WTC11 (cell line): ENCODE measurements around the gene FAH. TPM values are rescaled to one million over a fixed set of nuclear protein-coding genes. Genes with fewer than 3 reads are reported as not detected.

Source experiments
- ATAC-seq: fragments of 200-7000 bp; cut with Tn5 transposase; 2 replicates; pipeline ENCODE4 v1.10.0; 2021; ENCODE audit warnings: mild to moderate bottlenecking, moderate library complexity
- CTCF ChIA-PET: fragments of 300-600 bp; sonication (Branson Sonifier 250); formaldehyde crosslinking; loops from one replicate; lab custom pipeline; 2021; ENCODE audit warnings: antibody characterized with exemption; lab: Charles Lee
- POLR2A ChIA-PET: fragments of 350-600 bp; sonication (Branson Sonifier 250); formaldehyde crosslinking; loops from one replicate; lab custom pipeline; 2021; ENCODE audit warnings: antibody characterized with exemption; lab: Charles Lee
- DNase-seq: peaks from one replicate; pipeline ENCODE4 v3.0.0; 2021; ENCODE audit warnings: low spot score
- H3K27ac Mint-ChIP-seq: 2 replicates; pipeline ENCODE4 v1.8.0; 2021; ENCODE audit warnings: mixed read lengths
- H3K27me3 Mint-ChIP-seq: 2 replicates; pipeline ENCODE4 v1.8.0; 2021; ENCODE audit warnings: low read depth, mild to moderate bottlenecking, moderate library complexity, mixed read lengths
- H3K36me3 Mint-ChIP-seq: 2 replicates; pipeline ENCODE4 v1.8.0; 2021; ENCODE audit warnings: mixed read lengths
- H3K4me1 Mint-ChIP-seq: 2 replicates; pipeline ENCODE4 v1.8.0; 2022; ENCODE audit warnings: mixed read lengths
- H3K4me3 Mint-ChIP-seq: 2 replicates; pipeline ENCODE4 v1.8.0; 2021; ENCODE audit warnings: mild to moderate bottlenecking, moderate library complexity, mixed read lengths
- H3K9me3 Mint-ChIP-seq: 2 replicates; pipeline ENCODE4 v1.8.0; 2021; ENCODE audit warnings: mixed read lengths
- ELF4 ChIP-seq: sonication (generic); formaldehyde crosslinking; IDR thresholded peaks from 2 replicates; pipeline ENCODE4 v1.8.1; 2022; ENCODE audit warnings: low read depth, mild to moderate bottlenecking, moderate library complexity, missing genetic modification reagents
- FOXJ3 ChIP-seq: sonication (generic); formaldehyde crosslinking; IDR thresholded peaks from 2 replicates; pipeline ENCODE4 v1.9.0; 2021; ENCODE audit warnings: missing genetic modification reagents, mild to moderate bottlenecking, borderline replicate concordance
- FOXK1 ChIP-seq: sonication (generic); formaldehyde crosslinking; IDR thresholded peaks from 2 replicates; pipeline ENCODE4 v1.8.0; 2022; ENCODE audit warnings: mild to moderate bottlenecking, moderate library complexity, missing genetic modification reagents
- GTF2I ChIP-seq: fragments of 250-450 bp; sonication (Bioruptor Pico); conservative IDR thresholded peaks from 2 replicates; pipeline ENCODE4 v1.4.0; 2021; ENCODE audit warnings: mild to moderate bottlenecking
- JUN ChIP-seq: sonication (generic); formaldehyde crosslinking; IDR thresholded peaks from 2 replicates; pipeline ENCODE4 v1.8.0; 2023; ENCODE audit warnings: mild to moderate bottlenecking, missing genetic modification reagents
- MYBL2 ChIP-seq: sonication (generic); formaldehyde crosslinking; IDR thresholded peaks from 2 replicates; pipeline ENCODE4 v1.8.1; 2023; ENCODE audit warnings: mild to moderate bottlenecking, moderate library complexity, missing genetic modification reagents
- NR3C1 ChIP-seq: sonication (generic); formaldehyde crosslinking; conservative IDR thresholded peaks from 2 replicates; pipeline ENCODE4 v1.8.1; 2023; ENCODE audit warnings: low read depth, mild to moderate bottlenecking, missing genetic modification reagents
- RELA ChIP-seq: sonication (generic); formaldehyde crosslinking; IDR thresholded peaks from 2 replicates; pipeline ENCODE4 v1.8.1; 2022; ENCODE audit warnings: missing genetic modification reagents, mild to moderate bottlenecking, borderline replicate concordance
- SOX15 ChIP-seq: fragments of 250-450 bp; sonication (Bioruptor Pico); IDR thresholded peaks from 2 replicates; pipeline ENCODE4 v1.9.0; 2021; ENCODE audit warnings: mild to moderate bottlenecking
- ZBTB21 ChIP-seq: sonication (generic); formaldehyde crosslinking; IDR thresholded peaks from 2 replicates; pipeline ENCODE4 v1.8.1; 2023; ENCODE audit warnings: mild to moderate bottlenecking, missing genetic modification reagents, borderline replicate concordance
- ZNF317 ChIP-seq: sonication (generic); formaldehyde crosslinking; IDR thresholded peaks from 2 replicates; pipeline ENCODE4 v1.8.1; 2023; ENCODE audit warnings: low read depth, mild to moderate bottlenecking, moderate library complexity, missing genetic modification reagents, borderline replicate concordance
- ZNF671 ChIP-seq: fragments of 250-450 bp; sonication (Bioruptor Pico); IDR thresholded peaks from 2 replicates; pipeline ENCODE4 v1.8.0; 2021; ENCODE audit warnings: mild to moderate bottlenecking
- total RNA-seq: library from RNA; stranded (reverse); gene quantifications from 3 replicates; pipeline ENCODE4 v1.2.3, GENCODE V29; 2021
- TF ChIP-seq, protein P1 (sequence below): sonication (generic); formaldehyde crosslinking; IDR thresholded peaks from 2 replicates; pipeline ENCODE4 v1.8.0; 2023; ENCODE audit warnings: missing genetic modification reagents, mild to moderate bottlenecking, borderline replicate concordance
- TF ChIP-seq, protein P2 (sequence below): fragments of 250-450 bp; sonication (Bioruptor Pico); IDR thresholded peaks from 2 replicates; pipeline ENCODE4 v2.1.2; 2022; ENCODE audit warnings: mild to moderate bottlenecking, moderate library complexity
- TF ChIP-seq, protein P3 (sequence below): sonication (generic); formaldehyde crosslinking; IDR thresholded peaks from 2 replicates; pipeline ENCODE4 v1.8.1; 2022; ENCODE audit warnings: mild to moderate bottlenecking, missing genetic modification reagents, moderate library complexity, borderline replicate concordance
- TF ChIP-seq, protein P4 (sequence below): fragments of 250-450 bp; sonication (Bioruptor Pico); IDR thresholded peaks from 2 replicates; pipeline ENCODE4 v1.8.0; 2021; ENCODE audit warnings: mild to moderate bottlenecking
- TF ChIP-seq, protein P5 (sequence below): sonication (generic); formaldehyde crosslinking; IDR thresholded peaks from 2 replicates; pipeline ENCODE4 v1.8.0; 2022; ENCODE audit warnings: mild to moderate bottlenecking, missing genetic modification reagents
- TF ChIP-seq, protein P6 (sequence below): sonication (generic); formaldehyde crosslinking; IDR thresholded peaks from 2 replicates; pipeline ENCODE4 v1.8.0; 2022; ENCODE audit warnings: missing genetic modification reagents

The FAH gene
- total RNA-seq, 1 experiment from 2014 or later = 22.8 TPM

DNA sequence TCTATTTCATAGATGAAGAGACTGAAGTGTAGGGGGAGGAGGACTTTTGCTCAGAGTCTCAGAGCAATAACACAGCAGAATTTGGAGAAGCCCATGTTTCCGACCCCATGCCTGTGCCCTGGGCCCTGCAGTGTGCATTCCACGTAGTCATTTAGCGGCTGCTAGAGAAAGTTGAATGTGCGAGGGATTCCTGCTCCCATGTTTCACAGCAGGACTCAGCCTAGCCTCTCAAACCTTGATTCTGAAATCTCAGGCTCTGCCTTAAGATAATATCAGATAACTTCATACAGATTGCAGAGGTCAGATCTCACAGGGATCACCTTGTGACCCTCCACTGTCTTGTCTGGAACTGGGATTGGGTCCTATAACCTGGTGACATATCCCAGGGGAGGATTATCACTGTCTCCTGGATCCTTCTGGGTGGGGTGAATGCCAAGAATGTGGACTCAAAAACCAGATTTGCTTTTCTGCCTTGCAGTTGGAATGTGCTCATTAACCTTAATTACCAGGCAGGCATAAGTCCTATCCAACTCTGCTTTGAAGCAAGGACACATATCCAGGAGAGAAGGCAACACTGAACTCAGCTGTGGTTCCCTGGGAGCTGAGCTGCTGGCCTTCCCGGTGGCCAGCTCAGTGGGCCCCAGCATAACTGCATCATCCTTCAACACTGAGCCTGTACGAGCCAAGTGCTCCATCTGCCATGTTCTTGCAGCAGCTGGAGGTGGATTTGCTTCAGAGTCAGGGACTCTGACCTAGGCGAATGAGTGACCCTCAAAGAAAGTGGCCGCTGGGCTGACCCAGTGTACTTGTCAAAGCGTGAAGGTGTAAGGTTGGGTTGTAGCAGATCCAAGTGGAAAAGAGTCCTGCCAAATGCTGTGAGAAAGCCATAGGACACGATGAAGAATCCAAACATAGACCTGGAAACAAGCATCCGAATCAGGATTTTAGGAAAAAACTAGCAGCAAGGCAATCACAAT, 56.2 kb downstream of the FAH start:
- CTCF ChIA-PET = no interaction called here
- TF ChIP-seq, protein P1, sequence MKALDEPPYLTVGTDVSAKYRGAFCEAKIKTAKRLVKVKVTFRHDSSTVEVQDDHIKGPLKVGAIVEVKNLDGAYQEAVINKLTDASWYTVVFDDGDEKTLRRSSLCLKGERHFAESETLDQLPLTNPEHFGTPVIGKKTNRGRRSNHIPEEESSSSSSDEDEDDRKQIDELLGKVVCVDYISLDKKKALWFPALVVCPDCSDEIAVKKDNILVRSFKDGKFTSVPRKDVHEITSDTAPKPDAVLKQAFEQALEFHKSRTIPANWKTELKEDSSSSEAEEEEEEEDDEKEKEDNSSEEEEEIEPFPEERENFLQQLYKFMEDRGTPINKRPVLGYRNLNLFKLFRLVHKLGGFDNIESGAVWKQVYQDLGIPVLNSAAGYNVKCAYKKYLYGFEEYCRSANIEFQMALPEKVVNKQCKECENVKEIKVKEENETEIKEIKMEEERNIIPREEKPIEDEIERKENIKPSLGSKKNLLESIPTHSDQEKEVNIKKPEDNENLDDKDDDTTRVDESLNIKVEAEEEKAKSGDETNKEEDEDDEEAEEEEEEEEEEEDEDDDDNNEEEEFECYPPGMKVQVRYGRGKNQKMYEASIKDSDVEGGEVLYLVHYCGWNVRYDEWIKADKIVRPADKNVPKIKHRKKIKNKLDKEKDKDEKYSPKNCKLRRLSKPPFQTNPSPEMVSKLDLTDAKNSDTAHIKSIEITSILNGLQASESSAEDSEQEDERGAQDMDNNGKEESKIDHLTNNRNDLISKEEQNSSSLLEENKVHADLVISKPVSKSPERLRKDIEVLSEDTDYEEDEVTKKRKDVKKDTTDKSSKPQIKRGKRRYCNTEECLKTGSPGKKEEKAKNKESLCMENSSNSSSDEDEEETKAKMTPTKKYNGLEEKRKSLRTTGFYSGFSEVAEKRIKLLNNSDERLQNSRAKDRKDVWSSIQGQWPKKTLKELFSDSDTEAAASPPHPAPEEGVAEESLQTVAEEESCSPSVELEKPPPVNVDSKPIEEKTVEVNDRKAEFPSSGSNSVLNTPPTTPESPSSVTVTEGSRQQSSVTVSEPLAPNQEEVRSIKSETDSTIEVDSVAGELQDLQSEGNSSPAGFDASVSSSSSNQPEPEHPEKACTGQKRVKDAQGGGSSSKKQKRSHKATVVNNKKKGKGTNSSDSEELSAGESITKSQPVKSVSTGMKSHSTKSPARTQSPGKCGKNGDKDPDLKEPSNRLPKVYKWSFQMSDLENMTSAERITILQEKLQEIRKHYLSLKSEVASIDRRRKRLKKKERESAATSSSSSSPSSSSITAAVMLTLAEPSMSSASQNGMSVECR = no peak
- no peak for TF ChIP-seq FOXJ3
- TF ChIP-seq ELF4 (CRISPR knock-in tag) = no peak
- TF ChIP-seq, protein P2, sequence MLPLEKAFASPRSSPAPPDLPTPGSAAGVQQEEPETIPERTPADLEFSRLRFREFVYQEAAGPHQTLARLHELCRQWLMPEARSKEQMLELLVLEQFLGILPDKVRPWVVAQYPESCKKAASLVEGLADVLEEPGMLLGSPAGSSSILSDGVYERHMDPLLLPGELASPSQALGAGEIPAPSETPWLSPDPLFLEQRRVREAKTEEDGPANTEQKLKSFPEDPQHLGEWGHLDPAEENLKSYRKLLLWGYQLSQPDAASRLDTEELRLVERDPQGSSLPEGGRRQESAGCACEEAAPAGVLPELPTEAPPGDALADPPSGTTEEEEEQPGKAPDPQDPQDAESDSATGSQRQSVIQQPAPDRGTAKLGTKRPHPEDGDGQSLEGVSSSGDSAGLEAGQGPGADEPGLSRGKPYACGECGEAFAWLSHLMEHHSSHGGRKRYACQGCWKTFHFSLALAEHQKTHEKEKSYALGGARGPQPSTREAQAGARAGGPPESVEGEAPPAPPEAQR (CRISPR knock-in tag) = no peak
- no peak for TF ChIP-seq RELA (CRISPR knock-in tag)
- no peak for TF ChIP-seq FOXK1 (CRISPR knock-in tag)
- TF ChIP-seq, protein P3, sequence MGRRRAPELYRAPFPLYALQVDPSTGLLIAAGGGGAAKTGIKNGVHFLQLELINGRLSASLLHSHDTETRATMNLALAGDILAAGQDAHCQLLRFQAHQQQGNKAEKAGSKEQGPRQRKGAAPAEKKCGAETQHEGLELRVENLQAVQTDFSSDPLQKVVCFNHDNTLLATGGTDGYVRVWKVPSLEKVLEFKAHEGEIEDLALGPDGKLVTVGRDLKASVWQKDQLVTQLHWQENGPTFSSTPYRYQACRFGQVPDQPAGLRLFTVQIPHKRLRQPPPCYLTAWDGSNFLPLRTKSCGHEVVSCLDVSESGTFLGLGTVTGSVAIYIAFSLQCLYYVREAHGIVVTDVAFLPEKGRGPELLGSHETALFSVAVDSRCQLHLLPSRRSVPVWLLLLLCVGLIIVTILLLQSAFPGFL (CRISPR knock-in tag) = no peak
- TF ChIP-seq, protein P4, sequence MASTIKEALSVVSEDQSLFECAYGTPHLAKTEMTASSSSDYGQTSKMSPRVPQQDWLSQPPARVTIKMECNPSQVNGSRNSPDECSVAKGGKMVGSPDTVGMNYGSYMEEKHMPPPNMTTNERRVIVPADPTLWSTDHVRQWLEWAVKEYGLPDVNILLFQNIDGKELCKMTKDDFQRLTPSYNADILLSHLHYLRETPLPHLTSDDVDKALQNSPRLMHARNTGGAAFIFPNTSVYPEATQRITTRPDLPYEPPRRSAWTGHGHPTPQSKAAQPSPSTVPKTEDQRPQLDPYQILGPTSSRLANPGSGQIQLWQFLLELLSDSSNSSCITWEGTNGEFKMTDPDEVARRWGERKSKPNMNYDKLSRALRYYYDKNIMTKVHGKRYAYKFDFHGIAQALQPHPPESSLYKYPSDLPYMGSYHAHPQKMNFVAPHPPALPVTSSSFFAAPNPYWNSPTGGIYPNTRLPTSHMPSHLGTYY (CRISPR knock-in tag) = no peak
- TF ChIP-seq SOX15 = no peak
- no peak for TF ChIP-seq ZNF317
- no peak for TF ChIP-seq MYBL2 (CRISPR knock-in tag)
- no peak for TF ChIP-seq GTF2I (CRISPR knock-in tag)
- no peak for TF ChIP-seq ZNF671 (CRISPR knock-in tag)
- no peak for TF ChIP-seq ZBTB21 (CRISPR knock-in tag)
- no peak for TF ChIP-seq JUN (CRISPR knock-in tag)
- TF ChIP-seq, protein P5, sequence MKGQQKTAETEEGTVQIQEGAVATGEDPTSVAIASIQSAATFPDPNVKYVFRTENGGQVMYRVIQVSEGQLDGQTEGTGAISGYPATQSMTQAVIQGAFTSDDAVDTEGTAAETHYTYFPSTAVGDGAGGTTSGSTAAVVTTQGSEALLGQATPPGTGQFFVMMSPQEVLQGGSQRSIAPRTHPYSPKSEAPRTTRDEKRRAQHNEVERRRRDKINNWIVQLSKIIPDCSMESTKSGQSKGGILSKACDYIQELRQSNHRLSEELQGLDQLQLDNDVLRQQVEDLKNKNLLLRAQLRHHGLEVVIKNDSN (CRISPR knock-in tag) = no peak
- no peak for TF ChIP-seq NR3C1 (CRISPR knock-in tag)
- TF ChIP-seq, protein P6, sequence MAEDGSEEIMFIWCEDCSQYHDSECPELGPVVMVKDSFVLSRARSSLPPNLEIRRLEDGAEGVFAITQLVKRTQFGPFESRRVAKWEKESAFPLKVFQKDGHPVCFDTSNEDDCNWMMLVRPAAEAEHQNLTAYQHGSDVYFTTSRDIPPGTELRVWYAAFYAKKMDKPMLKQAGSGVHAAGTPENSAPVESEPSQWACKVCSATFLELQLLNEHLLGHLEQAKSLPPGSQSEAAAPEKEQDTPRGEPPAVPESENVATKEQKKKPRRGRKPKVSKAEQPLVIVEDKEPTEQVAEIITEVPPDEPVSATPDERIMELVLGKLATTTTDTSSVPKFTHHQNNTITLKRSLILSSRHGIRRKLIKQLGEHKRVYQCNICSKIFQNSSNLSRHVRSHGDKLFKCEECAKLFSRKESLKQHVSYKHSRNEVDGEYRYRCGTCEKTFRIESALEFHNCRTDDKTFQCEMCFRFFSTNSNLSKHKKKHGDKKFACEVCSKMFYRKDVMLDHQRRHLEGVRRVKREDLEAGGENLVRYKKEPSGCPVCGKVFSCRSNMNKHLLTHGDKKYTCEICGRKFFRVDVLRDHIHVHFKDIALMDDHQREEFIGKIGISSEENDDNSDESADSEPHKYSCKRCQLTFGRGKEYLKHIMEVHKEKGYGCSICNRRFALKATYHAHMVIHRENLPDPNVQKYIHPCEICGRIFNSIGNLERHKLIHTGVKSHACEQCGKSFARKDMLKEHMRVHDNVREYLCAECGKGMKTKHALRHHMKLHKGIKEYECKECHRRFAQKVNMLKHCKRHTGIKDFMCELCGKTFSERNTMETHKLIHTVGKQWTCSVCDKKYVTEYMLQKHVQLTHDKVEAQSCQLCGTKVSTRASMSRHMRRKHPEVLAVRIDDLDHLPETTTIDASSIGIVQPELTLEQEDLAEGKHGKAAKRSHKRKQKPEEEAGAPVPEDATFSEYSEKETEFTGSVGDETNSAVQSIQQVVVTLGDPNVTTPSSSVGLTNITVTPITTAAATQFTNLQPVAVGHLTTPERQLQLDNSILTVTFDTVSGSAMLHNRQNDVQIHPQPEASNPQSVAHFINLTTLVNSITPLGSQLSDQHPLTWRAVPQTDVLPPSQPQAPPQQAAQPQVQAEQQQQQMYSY (CRISPR knock-in tag) = no peak
- H3K36me3 Mint-ChIP-seq = no peaks in the 10 kb centered on the region; the same call in 1 of the 2 replicates
- H3K9me3 Mint-ChIP-seq = peaks cover 15% of the 10 kb centered on the region
- no peak overlapping the region for H3K4me3 Mint-ChIP-seq
- H3K4me1 Mint-ChIP-seq = peaks cover 11% of the 10 kb centered on the region
- POLR2A ChIA-PET = interaction anchor here (0.6 kb wide), 1 partner anchor 1482 kb away, joined by 3 read pairs; no protein-coding TSS in a partner anchor
- ATAC-seq = peak; percentile 28; the same call in 1 of the 2 replicates
- no peaks in the 10 kb centered on the region for H3K27me3 Mint-ChIP-seq
- no peak overlapping the region for H3K27ac Mint-ChIP-seq
- DNase-seq = no peak
